Stomach (tissue), 4 donors: ENCODE results near the gene ZSCAN5A.

Source experiments
- CTCF ChIP-seq, 7 experiments: fragments of 450-650 bp in 4 of 7; fragments of 200-600 bp in 3 of 7; sonication (generic) in 3 of 7; IDR thresholded peaks; one replicate each; pipeline ENCODE4 v1.5.1; 2016 to 2019; ENCODE audit warnings: antibody characterized with exemption in 7 of 7, control low read depth in 2 of 7, mild to moderate bottlenecking in 1 of 7
- EP300 ChIP-seq: sonication (generic); formaldehyde crosslinking; IDR thresholded peaks from one replicate; pipeline ENCODE4 v1.6.1; 2017; ENCODE audit warnings: antibody characterized with exemption
- POLR2A ChIP-seq, 4 donors: fragments of 450-650 bp; IDR thresholded peaks; one replicate each; pipeline ENCODE4 v1.6.1; 2016; ENCODE audit warnings: antibody characterized with exemption in 4 of 4, control low read depth in 2 of 4, mild to moderate bottlenecking in 1 of 4, moderate library complexity in 1 of 4
- POLR2AphosphoS5 ChIP-seq, 3 donors: sonication (generic); formaldehyde crosslinking; IDR thresholded peaks; one replicate each; pipeline ENCODE4 v1.6.1; 2016; ENCODE audit warnings: antibody characterized with exemption in 3 of 3

GRCh38 chr19:56301155-56301554, 13.5 kb downstream of the ZSCAN5A start:
- TF ChIP-seq CTCF (IDR thresholded peaks at IDR 0.05) = no peak
- TF ChIP-seq POLR2A (IDR thresholded peaks at IDR 0.05) = no peak
- no peak for TF ChIP-seq EP300
- no peak for TF ChIP-seq POLR2AphosphoS5 (IDR thresholded peaks at IDR 0.05)
